GM12878 (cell line): ENCODE data around the gene AP5Z1. TPM values are rescaled to one million over a fixed set of nuclear protein-coding genes. Genes with fewer than 3 reads are reported as not detected.

Experiments used
- ATAC-seq: fragments of 200-7000 bp; cut with Tn5 transposase; 3 replicates; pipeline ENCODE4 v1.9.1; 2020; ENCODE audit warnings: mild to moderate bottlenecking, moderate library complexity
- BruUV-seq: library from RNA; stranded (reverse); fragments of 400-500 nt; replicated peaks from 2 replicates; lab custom pipeline; 2021; lab: Mats Ljungman, UMichigan
- CTCF ChIA-PET: fragments of 300-600 bp; sonication (Branson Sonifier 250); formaldehyde crosslinking; extraction: SDS; loops from one replicate; lab custom pipeline; 2021; ENCODE audit warnings: inconsistent platforms; lab: Yijun Ruan, JAX
- POLR2A ChIA-PET: fragments of 350-600 bp; formaldehyde crosslinking; extraction: SDS; loops from one replicate; lab custom pipeline; 2021; ENCODE audit warnings: inconsistent platforms; lab: Charles Lee
- RAD21 ChIA-PET: fragments of 300-600 bp; sonication (Branson Sonifier 250); formaldehyde crosslinking; loops from one replicate; lab custom pipeline; 2023; ENCODE audit warnings: antibody characterized with exemption; ENCODE audit not compliant: unreplicated experiment; lab: Charles Lee
- SMC1A ChIA-PET: fragments of 300-600 bp; sonication (Branson Sonifier 250); formaldehyde crosslinking; loops from one replicate; lab custom pipeline; 2023; ENCODE audit not compliant: unreplicated experiment, uncharacterized antibody; lab: Charles Lee
- DNase-seq: peaks from one replicate; pipeline ENCODE4 v3.0.0-alpha.2; 2011; ENCODE audit warnings: low read depth, low spot score
- FAIRE-seq: peaks from 3 replicates; lab custom pipeline; 2011; peaks lifted over from hg19 to GRCh38; lab: Jason Lieb, UNC
- H2AFZ ChIP-seq: 2 replicates; pipeline ENCODE4 v1.6.0; 2011; ENCODE audit warnings: low read depth, low read length, control low read depth; ENCODE audit not compliant: control insufficient read depth
- H3K27ac ChIP-seq: 2 replicates; pipeline ENCODE4 v1.5.1; 2011; ENCODE audit warnings: control low read depth; ENCODE audit not compliant: control insufficient read depth, insufficient read depth
- H3K27me3 ChIP-seq, 2 experiments: replicated peaks in 1 of 2; 2 replicates each; pipeline versions ENCODE4 v1.6.0 to v1.6.1; 2011; ENCODE audit warnings: low read length in 1 of 2; ENCODE audit not compliant: control insufficient read depth in 2 of 2, insufficient read depth in 2 of 2
- H3K36me3 ChIP-seq, 2 experiments: 2 replicates each; pipeline ENCODE4 v1.5.1; 2011; ENCODE audit warnings: low read length in 1 of 2; ENCODE audit not compliant: control insufficient read depth in 2 of 2, insufficient read depth in 2 of 2
- H3K4me1 ChIP-seq: 2 replicates; pipeline ENCODE4 v1.6.1; 2011; ENCODE audit warnings: mild to moderate bottlenecking, low read length, moderate library complexity, mixed read lengths; ENCODE audit not compliant: control insufficient read depth, insufficient read depth
- H3K4me2 ChIP-seq: 2 replicates; pipeline ENCODE4 v1.6.0; 2011; ENCODE audit warnings: control low read depth; ENCODE audit not compliant: control insufficient read depth, insufficient read depth
- H3K4me3 ChIP-seq: fragments of 200-600 bp; sonication (generic); 2 replicates; pipeline ENCODE4 v1.5.1; 2016
- H3K79me2 ChIP-seq: 2 replicates; pipeline ENCODE4 v1.6.0; 2011; ENCODE audit warnings: low read length; ENCODE audit not compliant: control insufficient read depth, insufficient read depth
- H3K9ac ChIP-seq: 2 replicates; pipeline ENCODE4 v1.8.0; 2011; ENCODE audit warnings: low read length, control low read depth, mixed read lengths; ENCODE audit not compliant: control insufficient read depth, insufficient read depth
- H3K9me3 ChIP-seq: replicated peaks from 3 replicates; pipeline ENCODE4 v1.5.1; 2011; ENCODE audit warnings: mild to moderate bottlenecking, low read length; ENCODE audit not compliant: control insufficient read depth, insufficient read depth
- H4K20me1 ChIP-seq: 2 replicates; pipeline ENCODE4 v1.6.0; 2011; ENCODE audit not compliant: control insufficient read depth, insufficient read depth
- MEF2A ChIP-seq: IDR thresholded peaks from 2 replicates; pipeline ENCODE4 v1.6.1; 2011; ENCODE audit warnings: low read depth, mild to moderate bottlenecking, low read length, moderate library complexity; ENCODE audit not compliant: insufficient read depth
- MEF2B ChIP-seq: fragments of 450-650 bp; IDR thresholded peaks from 2 replicates; pipeline ENCODE4 v1.6.1; 2018; ENCODE audit warnings: mild to moderate bottlenecking, moderate library complexity; ENCODE audit not compliant: partially characterized antibody, poor library complexity, severe bottlenecking
- MTA2 ChIP-seq: fragments of 450-650 bp; IDR thresholded peaks from 2 replicates; pipeline ENCODE4 v1.6.1; 2016; ENCODE audit warnings: low read depth, mild to moderate bottlenecking, moderate library complexity
- WRNIP1 ChIP-seq: IDR thresholded peaks from 2 replicates; pipeline ENCODE4 v1.6.1; 2011; ENCODE audit warnings: low read depth, low read length, improper control_type of control experiment, borderline replicate concordance
- WGBS: methylation state at CpG from one replicate; pipeline ENCODE4 v1.1.6; 2016; ENCODE audit warnings: low lambda C conversion rate; ENCODE audit not compliant: insufficient replicate concordance, insufficient coverage; ENCODE audit errors: missing lambda C conversion rate; 5-methylcytosine and 5-hydroxymethylcytosine counted together
- in situ Hi-C: fragments of 300-500 bp; cut with MboI; formaldehyde crosslinking; loops from 9 replicates; pipeline ENCODE4 v1.14.3; 2018; ENCODE audit warnings: mixed read lengths
- intact Hi-C: fragments of 100-400 bp; cut with micrococcal nuclease; formaldehyde crosslinking; loops from one replicate; pipeline ENCODE4 v1.14.2; 2022; ENCODE audit not compliant: unreplicated experiment
- polyA plus RNA-seq, 11 experiments: library from polyadenylated mRNA; depleted of rRNA in 4 of 11; unstranded in 6 of 11; stranded (reverse) in 5 of 11; fragments of >200 nt; fragmentation: Nextera tagmentation in 4 of 11; fragmentation: Illumina TruSeq in 1 of 11; extraction: Ambion mirVana in 4 of 11; extraction: Trizol in 1 of 11; gene quantifications; 1 replicate in 1 of 11; 2 replicates in 10 of 11; pipeline versions ENCODE4 v1.2.1 to v1.2.3, GENCODE V29; 2011 to 2016; ENCODE audit warnings: inconsistent platforms in 2 of 11, missing spikeins in 2 of 11, low read depth in 1 of 11
- total RNA-seq, 4 experiments: library from RNA; depleted of rRNA in 3 of 4; stranded (reverse); fragments of >200 nt in 3 of 4; fragmentation: Illumina TruSeq in 1 of 4; extraction: Trizol in 1 of 4; gene quantifications; 2 replicates each; pipeline versions ENCODE4 v1.2.1 to v1.2.3, GENCODE V29; 2013 to 2021
- TF ChIP-seq, protein P1 (sequence below): fragments of 450-650 bp; IDR thresholded peaks from 2 replicates; pipeline ENCODE4 v1.6.1; 2016; ENCODE audit warnings: mild to moderate bottlenecking

Gene AP5Z1
- total and polyA plus RNA-seq, 10 of the 15 experiments (the other 5 are each of a cell fraction or from before 2014, with no cell fraction given) = 0.37 to 43.4 (median 19.4) TPM

DNA sequence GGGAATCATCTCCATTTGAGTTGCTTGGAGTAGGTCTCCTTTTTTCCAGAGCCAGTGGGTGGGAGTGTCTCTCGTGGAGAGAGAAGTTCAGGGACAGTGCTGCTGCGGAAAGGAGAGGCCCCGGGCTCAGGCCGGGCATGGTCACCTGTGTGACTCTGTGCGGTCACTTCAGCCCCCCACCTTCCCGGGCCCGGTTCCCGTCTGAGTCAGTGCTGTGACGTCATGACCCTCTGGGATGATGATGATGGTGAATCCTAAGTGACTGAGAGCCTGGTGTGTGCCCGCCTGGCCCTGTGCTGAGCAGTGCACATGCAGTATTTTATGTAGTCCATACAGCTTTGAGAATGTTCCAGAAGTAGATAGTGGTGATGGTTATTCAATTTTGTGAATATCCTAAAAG lies 32.6 kb upstream of the AP5Z1 start:
- no peaks in the 10 kb centered on the region for H4K20me1 ChIP-seq
- no peak for FAIRE-seq
- intact Hi-C loops = no loop called here
- POLR2A ChIA-PET = no interaction called here
- RAD21 ChIA-PET = interaction anchor here (3.8 kb wide), 1 partner anchor 18 kb away, joined by 16 read pairs; no protein-coding TSS in a partner anchor
- DNase-seq = no peak
- no TSS peak for BruUV-seq
- peaks cover 12% of the 10 kb centered on the region for H3K79me2 ChIP-seq
- no peak overlapping the region for H3K27ac ChIP-seq
- no peaks in the 10 kb centered on the region for H3K27me3 ChIP-seq
- no peaks in the 10 kb centered on the region for H3K9me3 ChIP-seq
- CTCF ChIA-PET = no interaction called here
- H3K4me1 ChIP-seq = peaks cover 23% of the 10 kb centered on the region
- no peak overlapping the region for H3K4me3 ChIP-seq
- in situ Hi-C loops = no loop called here
- H3K9ac ChIP-seq = no peak overlapping the region
- TF ChIP-seq MTA2 (no peak), WRNIP1 (no peak), MEF2A (no peak), MEF2B (no peak)
- TF ChIP-seq, protein P1, sequence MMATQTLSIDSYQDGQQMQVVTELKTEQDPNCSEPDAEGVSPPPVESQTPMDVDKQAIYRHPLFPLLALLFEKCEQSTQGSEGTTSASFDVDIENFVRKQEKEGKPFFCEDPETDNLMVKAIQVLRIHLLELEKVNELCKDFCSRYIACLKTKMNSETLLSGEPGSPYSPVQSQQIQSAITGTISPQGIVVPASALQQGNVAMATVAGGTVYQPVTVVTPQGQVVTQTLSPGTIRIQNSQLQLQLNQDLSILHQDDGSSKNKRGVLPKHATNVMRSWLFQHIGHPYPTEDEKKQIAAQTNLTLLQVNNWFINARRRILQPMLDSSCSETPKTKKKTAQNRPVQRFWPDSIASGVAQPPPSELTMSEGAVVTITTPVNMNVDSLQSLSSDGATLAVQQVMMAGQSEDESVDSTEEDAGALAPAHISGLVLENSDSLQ = no peak
- H3K36me3 ChIP-seq = peaks cover 12 to 18% of the 10 kb centered on the region in 2 experiments; a peak in 3 of 4 replicates
- WGBS = 90% methylated on average over 10 of the region's 10 CpGs
- SMC1A ChIA-PET = interaction anchor here (1.5 kb wide), 1 partner anchor 16 kb away, joined by 3 read pairs; no protein-coding TSS in a partner anchor
- no peak overlapping the region for H3K4me2 ChIP-seq
- no peak for ATAC-seq
- H2AFZ ChIP-seq = no peak overlapping the region
